Endothelial cell (in vitro differentiated cells): ENCODE data around the gene PRPF18. TPM values are rescaled to one million over a fixed set of nuclear protein-coding genes. Genes with fewer than 3 reads are reported as not detected.

Experiments
- DNase-seq: peaks from one replicate; pipeline ENCODE4 v3.0.0; 2021; ENCODE audit warnings: low spot score
- H3K27ac Mint-ChIP-seq: one replicate; pipeline ENCODE4 v1.8.0; 2021; ENCODE audit warnings: mixed read lengths, inconsistent platforms; ENCODE audit not compliant: unreplicated experiment
- H3K27me3 Mint-ChIP-seq: one replicate; pipeline ENCODE4 v1.8.0; 2021; ENCODE audit warnings: mild to moderate bottlenecking, moderate library complexity, mixed read lengths, inconsistent platforms; ENCODE audit not compliant: unreplicated experiment
- H3K36me3 Mint-ChIP-seq: one replicate; pipeline ENCODE4 v1.8.0; 2021; ENCODE audit warnings: mild to moderate bottlenecking, low read depth, mixed read lengths, inconsistent platforms; ENCODE audit not compliant: unreplicated experiment
- H3K4me1 Mint-ChIP-seq: one replicate; pipeline ENCODE4 v1.8.0; 2021; ENCODE audit warnings: mild to moderate bottlenecking, mixed read lengths, inconsistent platforms; ENCODE audit not compliant: unreplicated experiment
- H3K4me3 Mint-ChIP-seq: one replicate; pipeline ENCODE4 v1.8.0; 2021; ENCODE audit warnings: mild to moderate bottlenecking, mixed read lengths, inconsistent platforms; ENCODE audit not compliant: unreplicated experiment
- H3K9me3 Mint-ChIP-seq: one replicate; pipeline ENCODE4 v1.8.0; 2021; ENCODE audit warnings: mixed read lengths, inconsistent platforms; ENCODE audit not compliant: unreplicated experiment
- CTCF ChIP-seq: fragments of 200-600 bp; sonication (generic); IDR thresholded peaks from one replicate; pipeline ENCODE4 v1.5.0; 2021; ENCODE audit warnings: antibody characterized with exemption; ENCODE audit not compliant: unreplicated experiment
- total RNA-seq: library from RNA; stranded (reverse); fragmentation: NEBNext Ultra II Directional; extraction: Animal tissue kit (Norgen Biotek cat#: 25700); gene quantifications from one replicate; pipeline ENCODE4 v1.2.1, GENCODE V29; 2021; ENCODE audit not compliant: unreplicated experiment

The PRPF18 gene
- total RNA-seq, 1 donor from 2014 or later = 19.7 TPM

- no peak overlapping the region for H3K4me3 Mint-ChIP-seq
- no peak for TF ChIP-seq CTCF
- peaks cover 5% of the 10 kb centered on the region for H3K27me3 Mint-ChIP-seq
- no peaks in the 10 kb centered on the region for H3K4me1 Mint-ChIP-seq
- no peak for DNase-seq
- no peaks in the 10 kb centered on the region for H3K36me3 Mint-ChIP-seq
- H3K9me3 Mint-ChIP-seq = peaks cover 1% of the 10 kb centered on the region
- H3K27ac Mint-ChIP-seq = no peak overlapping the region
Observed at GRCh38 chr10:13559124-13559700, 27.6 kb upstream of the PRPF18 start.

GRCh38 chr10:13560597-13560996 is 26.2 kb upstream of the PRPF18 start:
- H3K4me1 Mint-ChIP-seq = no peaks in the 10 kb centered on the region

GRCh38 chr10:13563481-13564445 is 23.0 kb upstream of the PRPF18 start:
- no peaks in the 10 kb centered on the region for H3K36me3 Mint-ChIP-seq
- peaks cover 5% of the 10 kb centered on the region for H3K9me3 Mint-ChIP-seq
- no peak for DNase-seq
- TF ChIP-seq CTCF = no peak
- H3K27ac Mint-ChIP-seq = no peak overlapping the region
- no peaks in the 10 kb centered on the region for H3K4me1 Mint-ChIP-seq
- H3K4me3 Mint-ChIP-seq = peak overlapping the region; percentile 45
- peaks cover 8% of the 10 kb centered on the region for H3K27me3 Mint-ChIP-seq

More at GRCh38 chr10:13560597-13560996, 26.2 kb upstream of the PRPF18 start:
- H3K4me3 Mint-ChIP-seq = no peak overlapping the region
- peaks cover 8% of the 10 kb centered on the region for H3K27me3 Mint-ChIP-seq
- no peak for DNase-seq
- H3K27ac Mint-ChIP-seq = no peak overlapping the region
- H3K9me3 Mint-ChIP-seq = peaks cover 5% of the 10 kb centered on the region
- TF ChIP-seq CTCF = no peak
- H3K36me3 Mint-ChIP-seq = no peaks in the 10 kb centered on the region

GRCh38 chr10:13564576-13564975 is 22.2 kb upstream of the PRPF18 start:
- Mint-ChIP-seq H3K36me3 (no peaks in the 10 kb centered on the region), H3K27ac (no peak overlapping the region), H3K27me3 (peaks cover 6% of the 10 kb centered on the region), H3K9me3 (peaks cover 5% of the 10 kb centered on the region), H3K4me3 (no peak overlapping the region), H3K4me1 (no peaks in the 10 kb centered on the region)
- no peak for TF ChIP-seq CTCF
- no peak for DNase-seq

GRCh38 chr10:13567030-13567429 is 19.7 kb upstream of the PRPF18 start:
- Mint-ChIP-seq H3K4me1 (no peaks in the 10 kb centered on the region), H3K4me3 (no peak overlapping the region), H3K9me3 (peaks cover 5% of the 10 kb centered on the region), H3K36me3 (no peaks in the 10 kb centered on the region), H3K27me3 (peaks cover 6% of the 10 kb centered on the region), H3K27ac (no peak overlapping the region)
- no peak for TF ChIP-seq CTCF
- no peak for DNase-seq
